SK-N-SH treated with all-trans-retinoic acid at 6 μM for 48 hours (cell line): ENCODE measurements around the gene BRD3.

Experiments
- ARNTL ChIP-seq: fragments of 450-650 bp; formaldehyde crosslinking; IDR thresholded peaks from 2 replicates; pipeline ENCODE4 v1.5.0; 2020; ENCODE audit warnings: low read depth, mild to moderate bottlenecking, moderate library complexity, borderline replicate concordance
- CREB5 ChIP-seq: fragments of 250-450 bp; sonication (Bioruptor Pico); IDR thresholded peaks from 2 replicates; pipeline ENCODE4 v1.5.1; 2020; ENCODE audit warnings: low read depth, mild to moderate bottlenecking, moderate library complexity
- CSDC2 ChIP-seq: fragments of 250-450 bp; sonication (Bioruptor Pico); IDR thresholded peaks from 2 replicates; pipeline ENCODE4 v1.5.0; 2020; ENCODE audit warnings: mild to moderate bottlenecking, moderate library complexity
- ISL1 ChIP-seq: fragments of 250-450 bp; sonication (Bioruptor Pico); IDR thresholded peaks from 2 replicates; pipeline ENCODE4 v2.1.2; 2022; ENCODE audit warnings: mild to moderate bottlenecking, moderate library complexity
- PATZ1 ChIP-seq: fragments of 250-450 bp; sonication (Bioruptor Pico); IDR thresholded peaks from 2 replicates; pipeline ENCODE4 v1.8.0; 2020; ENCODE audit warnings: mild to moderate bottlenecking, moderate library complexity, borderline replicate concordance
- SNAI2 ChIP-seq: fragments of 250-450 bp; sonication (Bioruptor Pico); IDR thresholded peaks from 2 replicates; pipeline ENCODE4 v1.5.0; 2020; ENCODE audit warnings: mild to moderate bottlenecking, moderate library complexity
- TCF4 ChIP-seq: fragments of 250-450 bp; sonication (Bioruptor Pico); IDR thresholded peaks from 2 replicates; pipeline ENCODE4 v1.8.0; 2021; ENCODE audit warnings: mild to moderate bottlenecking, moderate library complexity, borderline replicate concordance
- TSHZ2 ChIP-seq: fragments of 250-450 bp; sonication (Bioruptor Pico); IDR thresholded peaks from 2 replicates; pipeline ENCODE4 v1.5.0; 2020; ENCODE audit warnings: mild to moderate bottlenecking, moderate library complexity
- ZC3H10 ChIP-seq: fragments of 250-450 bp; sonication (Bioruptor Pico); IDR thresholded peaks from 2 replicates; pipeline ENCODE4 v1.5.1; 2021; ENCODE audit warnings: mild to moderate bottlenecking, moderate library complexity
- ZFP3 ChIP-seq: fragments of 250-450 bp; sonication (Bioruptor Pico); IDR thresholded peaks from 2 replicates; pipeline ENCODE4 v1.5.0; 2020; ENCODE audit warnings: mild to moderate bottlenecking, moderate library complexity
- ZFP30 ChIP-seq: fragments of 450-650 bp; formaldehyde crosslinking; IDR thresholded peaks from 2 replicates; pipeline ENCODE4 v1.5.0; 2022; ENCODE audit warnings: mild to moderate bottlenecking, moderate library complexity
- ZNF70 ChIP-seq: fragments of 450-650 bp; formaldehyde crosslinking; IDR thresholded peaks from 2 replicates; pipeline ENCODE4 v1.5.0; 2020; ENCODE audit warnings: mild to moderate bottlenecking, moderate library complexity

GRCh38 chr9:134055981-134056461, 11.8 kb downstream of the BRD3 start:
- TF ChIP-seq SNAI2 (CRISPR knock-in tag) (no peak), PATZ1 (CRISPR knock-in tag) (no peak), TCF4 (CRISPR knock-in tag) (no peak), ZNF70 (CRISPR knock-in tag) (no peak), ISL1 (CRISPR knock-in tag) (no peak), ZC3H10 (CRISPR knock-in tag) (no peak), CSDC2 (CRISPR knock-in tag) (no peak), ARNTL (CRISPR knock-in tag) (no peak), ZFP3 (CRISPR knock-in tag) (no peak), ZFP30 (CRISPR knock-in tag) (no peak), CREB5 (CRISPR knock-in tag) (no peak), TSHZ2 (CRISPR knock-in tag) (no peak)
